ENCODE data around the gene DUSP5. TPM values are rescaled to one million over a fixed set of nuclear protein-coding genes. Genes with fewer than 3 reads are reported as not detected.

DUSP5 gene
- total and polyA plus RNA-seq, 4 donors: 2.0 to 8.9 (median 8.0) TPM

- Histone ChIP-seq H3K27ac (ENCODE audit: low read depth in 1 of 2, low read length in 2 of 2) (no peak overlapping the region), H3K9me3 (ENCODE audit: control insufficient read depth in 4 of 4, low read length in 3 of 4) (no peaks in the 10 kb centered on the region), H3K9ac (ENCODE audit: low read depth in 1 of 2, low read length in 2 of 2) (no peak overlapping the region), H3K36me3 (ENCODE audit: control insufficient read depth in 4 of 4, insufficient read depth in 3 of 4, low read depth in 1 of 4, low read length in 3 of 4) (no peaks in the 10 kb centered on the region), H3K4me3 (ENCODE audit: low read depth in 1 of 3, low read length in 3 of 3) (no peak overlapping the region), H3K4me1 (ENCODE audit: control insufficient read depth in 4 of 4, insufficient read depth in 4 of 4, low read length in 3 of 4) (peaks cover 0 to 5% (median 2%) of the 10 kb centered on the region in 4 donors), H3K27me3 (ENCODE audit: control insufficient read depth in 4 of 4, insufficient read depth in 4 of 4, low read length in 3 of 4) (no peaks in the 10 kb centered on the region)
- 79% methylated on average over 5 of the region's 5 CpGs for WGBS
- no peak for TF ChIP-seq YY1 (IDR thresholded peaks at IDR 0.05)
- TF ChIP-seq HNF4A (conservative IDR thresholded peaks at IDR 0.05): no peak
- TF ChIP-seq CTCF (IDR thresholded peaks at IDR 0.05; ENCODE audit: low read depth, low read length, missing input control): no peak
- no peak for TF ChIP-seq ATF3 (IDR thresholded peaks at IDR 0.05)
- no peak for TF ChIP-seq FOXA1 (IDR thresholded peaks at IDR 0.05)
- TF ChIP-seq TAF1 (conservative IDR thresholded peaks at IDR 0.05): no peak
- no peak for TF ChIP-seq GABPA (IDR thresholded peaks at IDR 0.05 in 1 of 2, conservative IDR thresholded peaks at IDR 0.05 in 1 of 2)
- no peak for TF ChIP-seq EGR1 (IDR thresholded peaks at IDR 0.05; ENCODE audit: low read depth in 2 of 2)
- DNase-seq (ENCODE audit: low spot score): no peak
Measured at GRCh38 chr10:110549211-110549610, 51.5 kb downstream of the DUSP5 start.

- no peaks in the 10 kb centered on the region for H3K9me3 ChIP-seq (ENCODE audit: control insufficient read depth in 4 of 4, low read length in 3 of 4)
- no peak for TF ChIP-seq MAX (IDR thresholded peaks at IDR 0.05)
- no peak for TF ChIP-seq RAD21 (IDR thresholded peaks at IDR 0.05)
- no peak for TF ChIP-seq JUND (IDR thresholded peaks at IDR 0.05)
- TF ChIP-seq ZBTB33 (IDR thresholded peaks at IDR 0.05): no peak
- no peak for TF ChIP-seq RXRA (IDR thresholded peaks at IDR 0.05)
- no peak for TF ChIP-seq GABPA (IDR thresholded peaks at IDR 0.05 in 1 of 2, conservative IDR thresholded peaks at IDR 0.05 in 1 of 2)
- no peak for TF ChIP-seq ATF3 (IDR thresholded peaks at IDR 0.05)
- TF ChIP-seq SP1 (IDR thresholded peaks at IDR 0.05): no peak
- TF ChIP-seq HNF4A (conservative IDR thresholded peaks at IDR 0.05): no peak
- no peak for TF ChIP-seq EGR1 (IDR thresholded peaks at IDR 0.05; ENCODE audit: low read depth in 2 of 2)
- TF ChIP-seq FOXA1 (IDR thresholded peaks at IDR 0.05): no peak
- TF ChIP-seq YY1 (IDR thresholded peaks at IDR 0.05): no peak
- no peak for TF ChIP-seq NR2F2 (IDR thresholded peaks at IDR 0.05)
- TF ChIP-seq TAF1 (conservative IDR thresholded peaks at IDR 0.05): no peak
- no peaks in the 10 kb centered on the region for H3K27me3 ChIP-seq (ENCODE audit: control insufficient read depth in 4 of 4, insufficient read depth in 4 of 4, low read length in 3 of 4)
- no peak overlapping the region for H3K27ac ChIP-seq (ENCODE audit: low read depth in 1 of 2, low read length in 2 of 2)
- no peaks in the 10 kb centered on the region for H3K36me3 ChIP-seq (ENCODE audit: control insufficient read depth in 4 of 4, insufficient read depth in 3 of 4, low read depth in 1 of 4, low read length in 3 of 4)
- DNase-seq (ENCODE audit: low spot score): no peak
- no peaks in the 10 kb centered on the region for H3K4me1 ChIP-seq (ENCODE audit: control insufficient read depth in 4 of 4, insufficient read depth in 4 of 4, low read length in 3 of 4)
- no peak overlapping the region for H3K4me3 ChIP-seq (ENCODE audit: low read depth in 1 of 3, low read length in 3 of 3)
- WGBS: 48% methylated on average over 2 of the region's 2 CpGs
- H3K9ac ChIP-seq (ENCODE audit: low read depth in 1 of 2, low read length in 2 of 2): no peak overlapping the region
Measured at GRCh38 chr10:110553905-110554304, 56.2 kb downstream of the DUSP5 start.

Data from liver (tissue), 9 donors.